Stimulated activated CD4-positive, alpha-beta T cell treated with anti-CD3 and anti-CD28 coated beads, TNF-alpha, amount 100 ng/mL, for 1 hour (primary cell): ENCODE measurements around the gene PCSK9.
A peak's percentile ranks its signal among the peaks of the same experiment; 100 is the strongest.

Source experiments
- DNase-seq, 3 donors: peaks; one replicate each; pipeline ENCODE4 v3.0.0-alpha.2; 2020; ENCODE audit warnings: low read depth in 3 of 3, low spot score in 1 of 3

The PCSK9 gene

GRCh38 chr1:55039342-55040082 is at the start of gene PCSK9:
Gene PCSK9, plus strand, starts transcription at chr1:55039548. Its CDS starts 290 bp downstream, at chr1:55039838.
- DNase-seq, result no peak

GRCh38 chr1:54989968-54990810 is 49.2 kb upstream of the PCSK9 start:
- DNase-seq, result no peak

GRCh38 chr1:54990916-54991315 is 48.4 kb upstream of the PCSK9 start:
- DNase-seq, result no peak

- DNase-seq, result no peak
Measured at GRCh38 chr1:54991939-54992338, 47.4 kb upstream of the PCSK9 start.

- DNase-seq, result no peak
Measured at GRCh38 chr1:54993140-54993539, 46.2 kb upstream of the PCSK9 start.

GRCh38 chr1:54994355-54994990 is 44.9 kb upstream of the PCSK9 start:
- DNase-seq, result no peak

GRCh38 chr1:54995013-54995760 is 44.2 kb upstream of the PCSK9 start:
- no peak for DNase-seq

- no peak for DNase-seq
Measured at GRCh38 chr1:54995835-54996234, 43.5 kb upstream of the PCSK9 start.

GRCh38 chr1:54996359-54996868 is 42.9 kb upstream of the PCSK9 start:
- DNase-seq, result peak; percentile 27 to 67 (median 47)

- no peak for DNase-seq
Measured at GRCh38 chr1:54996869-54997710, 42.3 kb upstream of the PCSK9 start.

- no peak for DNase-seq
Measured at GRCh38 chr1:54997711-54997986, 41.7 kb upstream of the PCSK9 start.

- no peak for DNase-seq
Measured at GRCh38 chr1:54998100-54998499, 41.2 kb upstream of the PCSK9 start.

- DNase-seq, result no peak
Measured at GRCh38 chr1:54998677-54999076, 40.7 kb upstream of the PCSK9 start, which contains the start of gene BSND. Gene BSND, plus strand, starts transcription at chr1:54998933. Its CDS starts 254 bp downstream, at chr1:54999187.

GRCh38 chr1:55000110-55001085 is 39.0 kb upstream of the PCSK9 start:
- no peak for DNase-seq

GRCh38 chr1:55001311-55001710 is 38.0 kb upstream of the PCSK9 start:
- no peak for DNase-seq

GRCh38 chr1:55002686-55003085 is 36.7 kb upstream of the PCSK9 start:
- no peak for DNase-seq

GRCh38 chr1:55005351-55006140 is 33.8 kb upstream of the PCSK9 start:
- DNase-seq, result no peak

- no peak for DNase-seq
Measured at GRCh38 chr1:55006931-55007330, 32.4 kb upstream of the PCSK9 start.
